H4 (cell line): Measurements from ENCODE around the gene KRT85. TPM values are rescaled to one million over a fixed set of nuclear protein-coding genes. Genes with fewer than 3 reads are reported as not detected.
"Not testable (repeated sequence)": the region's sequence is repeated elsewhere in the genome, so short reads cannot be mapped to it uniquely, and the experiment has no call there.

Source experiments
- DNase-seq: peaks from one replicate; pipeline ENCODE4 v3.0.0-alpha.2; 2015; ENCODE audit warnings: low spot score
- total RNA-seq: library from RNA; depleted of rRNA; stranded (reverse); fragments of >200 nt; shearing (Covaris generic); gene quantifications from 2 replicates; pipeline ENCODE4 v1.2.3, GENCODE V29; 2014

The KRT85 gene
- total RNA-seq, 1 experiment from 2014 or later = not detected

DNA sequence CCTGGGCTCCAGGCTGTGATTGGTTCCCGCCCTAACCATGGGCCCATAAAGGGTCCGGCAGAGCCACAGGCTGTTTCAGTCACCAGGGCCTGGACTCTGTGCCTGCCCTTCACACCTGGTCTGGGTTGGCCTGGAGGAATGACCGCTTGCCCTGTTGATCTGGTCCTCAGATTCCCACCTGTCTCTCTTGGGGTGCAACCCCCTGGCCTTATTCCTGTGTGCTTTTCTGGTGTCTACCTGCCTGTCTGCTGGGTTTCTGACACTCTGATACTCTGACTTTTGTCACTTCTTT is 43.2 kb downstream of the KRT85 start:
- no peak for DNase-seq

DNA sequence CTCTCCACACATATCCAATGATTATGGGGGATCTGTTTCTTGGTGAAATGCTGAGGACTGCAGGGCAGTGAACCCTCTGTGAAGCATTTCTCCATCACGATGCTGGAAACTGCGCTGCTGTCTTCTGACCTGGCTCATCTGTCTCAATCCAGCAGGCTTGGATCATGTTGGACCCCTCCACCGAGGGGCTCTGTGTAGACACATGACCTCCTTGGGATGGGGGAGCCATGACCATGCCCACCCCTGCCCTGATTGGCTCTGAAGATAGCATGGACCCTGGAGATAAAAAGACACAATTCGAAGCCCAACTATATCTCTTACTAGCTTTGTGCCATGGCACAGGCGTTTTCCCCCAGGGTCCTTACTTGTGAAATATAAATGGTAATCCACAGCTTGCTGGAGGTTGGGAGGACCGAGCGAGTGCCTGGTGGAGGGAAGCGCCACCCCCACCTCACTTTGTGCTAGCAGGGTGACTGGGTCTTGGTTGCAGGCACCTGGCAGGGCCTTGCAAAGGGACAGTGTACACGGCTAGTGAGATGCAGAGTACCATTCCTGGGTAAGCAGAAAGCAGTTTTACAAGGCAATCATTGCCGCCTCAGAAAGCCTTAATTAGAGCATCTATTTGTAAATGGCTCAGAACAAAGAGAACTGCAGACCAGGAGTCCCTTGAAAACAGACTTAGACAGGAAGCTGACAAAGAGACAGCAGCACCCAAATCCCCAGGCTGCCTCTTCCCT is 43.7 kb downstream of the KRT85 start:
- DNase-seq = no peak

DNA sequence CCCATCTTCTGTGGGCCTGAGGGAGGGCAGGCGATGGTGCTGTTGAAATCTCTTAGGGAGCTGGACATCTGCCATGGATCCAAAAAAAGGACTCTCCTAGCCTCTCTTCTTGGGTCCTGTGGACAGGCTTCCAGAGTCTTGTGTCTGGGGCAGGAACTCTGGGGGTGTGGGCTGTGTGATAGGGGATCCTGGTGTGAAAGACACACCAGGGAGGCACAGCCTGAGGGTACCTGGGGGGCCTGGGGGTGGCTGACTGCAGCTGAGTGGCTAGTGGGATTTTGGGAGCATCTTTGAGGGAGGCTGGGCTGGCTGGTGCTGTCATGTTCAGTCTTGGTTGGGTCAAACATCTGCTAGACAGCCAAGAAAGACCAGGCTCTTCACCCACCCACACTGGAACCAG is 44.3 kb downstream of the KRT85 start:
- no peak for DNase-seq

DNA sequence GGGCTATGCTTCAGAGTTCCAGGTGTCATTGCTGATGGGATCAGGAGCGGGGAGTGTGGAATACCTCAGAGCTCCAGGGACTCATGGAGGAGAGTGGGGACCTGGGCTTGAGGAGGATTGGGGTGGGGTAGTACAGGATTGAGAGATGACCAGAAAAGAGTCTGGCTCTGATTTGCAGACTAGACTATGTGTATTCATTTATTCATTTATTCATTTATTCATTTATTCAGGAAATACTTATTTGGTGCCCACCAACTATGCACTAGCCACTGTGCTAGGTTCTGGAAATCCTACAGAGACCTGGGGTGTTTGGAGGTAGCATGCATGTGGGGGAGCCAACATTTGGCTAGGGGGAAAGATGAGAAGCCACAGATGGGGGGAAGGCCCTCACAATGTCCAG is 45.2 kb downstream of the KRT85 start:
- no peak for DNase-seq

DNA sequence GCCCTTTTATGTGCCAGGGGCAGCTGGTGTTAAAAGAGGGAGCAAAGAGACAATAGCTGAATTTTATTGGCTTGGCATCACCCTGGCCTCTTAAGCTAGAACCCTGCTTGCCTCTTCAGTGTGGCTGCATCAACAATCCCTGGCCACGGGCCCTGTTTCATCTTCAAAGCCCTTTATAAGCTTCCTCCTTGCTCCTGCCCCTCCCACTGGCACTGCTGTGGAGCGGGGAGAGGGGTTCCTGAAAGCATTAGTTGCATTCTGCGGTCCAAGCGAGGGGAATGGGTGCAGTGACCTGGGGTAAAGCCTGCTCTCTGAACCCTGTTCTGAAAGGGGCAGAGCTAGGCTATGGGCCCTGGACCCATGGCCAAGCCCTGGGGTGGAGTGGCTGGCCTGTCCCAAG is 45.9 kb downstream of the KRT85 start:
- DNase-seq = no peak

DNA sequence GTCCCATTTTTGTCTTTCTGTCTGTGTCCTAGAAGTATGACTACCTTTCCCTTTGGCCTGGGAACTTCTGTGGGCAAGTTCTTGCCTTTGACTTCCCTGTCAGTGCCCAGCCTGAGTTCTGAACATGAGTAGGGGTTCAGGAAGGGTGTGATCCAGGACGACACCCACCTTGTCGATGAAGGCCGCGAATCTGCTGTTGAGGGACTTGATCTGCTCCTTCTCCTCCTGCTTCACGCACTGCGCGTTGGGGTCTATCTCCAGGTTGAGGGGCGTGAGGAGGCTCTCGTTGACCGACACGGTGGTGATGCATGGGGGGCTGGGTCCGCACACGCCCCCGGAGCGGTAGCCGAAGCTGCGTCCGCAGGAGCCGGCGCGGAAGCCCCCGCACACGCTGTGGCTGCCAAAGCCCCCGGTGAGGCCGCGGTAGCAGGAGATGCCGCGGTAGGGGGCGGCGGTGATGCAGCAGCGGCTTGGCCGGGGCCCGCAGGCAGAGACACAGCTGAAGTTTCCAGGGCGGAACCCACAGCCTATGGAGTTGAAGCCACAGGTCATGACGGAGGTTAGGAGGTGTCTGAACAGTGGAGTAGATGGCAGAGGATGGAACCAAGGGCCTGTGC is 46.4 kb downstream of the KRT85 start, which contains the start of gene KRT83:
KRT83 (minus strand) TSS at position 615 of the 617 bp plus-strand sequence; CDS start at position 552, 63 bp downstream.
- no peak for DNase-seq

DNA sequence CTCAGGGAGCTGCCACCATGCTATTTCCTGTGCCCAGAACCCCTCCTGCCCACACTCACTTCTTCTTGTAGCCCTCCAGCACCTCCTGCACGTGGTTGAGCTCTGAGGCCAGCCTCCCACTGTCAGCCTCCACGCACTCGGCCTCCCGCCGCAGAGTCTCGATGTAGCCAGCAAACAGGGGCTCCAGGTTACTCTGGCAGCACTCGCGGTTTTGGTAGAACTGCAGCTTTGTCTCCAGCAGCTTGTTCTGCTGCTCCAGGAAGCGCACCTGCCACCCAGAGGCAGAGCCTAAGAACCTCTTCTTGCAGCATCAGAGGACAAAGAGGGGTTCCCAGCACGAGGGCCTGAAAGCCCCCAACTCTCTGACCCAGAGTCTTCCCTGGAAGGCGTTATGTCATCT is 48.2 kb downstream of the KRT85 start:
- DNase-seq = no peak

DNA sequence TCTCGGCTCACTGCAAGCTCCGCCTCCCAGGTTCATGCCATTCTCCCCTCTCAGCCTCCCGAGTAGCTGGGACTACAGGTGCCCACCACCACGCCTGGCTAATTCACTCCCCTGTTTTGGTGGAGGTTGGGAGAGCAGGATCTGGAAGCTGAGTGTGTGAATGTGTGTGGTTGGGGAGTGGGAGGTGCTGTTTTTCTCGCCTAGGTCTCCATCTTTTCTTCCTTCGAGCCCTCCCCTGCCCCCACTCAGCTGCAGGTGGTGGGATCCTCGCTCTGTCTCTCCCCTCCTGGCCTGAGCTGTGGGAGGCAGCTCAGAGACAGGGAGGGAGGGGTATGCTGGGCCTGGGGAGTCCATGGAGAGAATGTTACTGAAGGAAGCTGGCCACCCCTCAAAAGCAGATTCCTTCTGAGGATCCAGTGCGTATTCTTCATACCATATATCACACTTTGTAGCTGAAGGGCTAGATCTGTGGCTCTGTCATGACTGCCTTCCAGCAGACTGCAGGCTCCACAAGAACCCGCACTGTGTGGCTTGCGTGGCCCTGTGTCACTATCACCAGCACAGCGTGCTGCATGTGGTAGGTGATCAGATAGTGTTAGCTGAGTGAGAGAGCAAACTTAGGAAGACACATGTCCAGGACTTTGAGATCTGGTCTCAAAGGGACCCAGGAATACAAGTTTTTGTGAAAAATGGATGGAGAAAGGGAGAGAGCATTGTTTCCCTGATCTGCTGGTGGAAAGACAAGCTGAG is 48.9 kb downstream of the KRT85 start:
- DNase-seq = no peak

DNA sequence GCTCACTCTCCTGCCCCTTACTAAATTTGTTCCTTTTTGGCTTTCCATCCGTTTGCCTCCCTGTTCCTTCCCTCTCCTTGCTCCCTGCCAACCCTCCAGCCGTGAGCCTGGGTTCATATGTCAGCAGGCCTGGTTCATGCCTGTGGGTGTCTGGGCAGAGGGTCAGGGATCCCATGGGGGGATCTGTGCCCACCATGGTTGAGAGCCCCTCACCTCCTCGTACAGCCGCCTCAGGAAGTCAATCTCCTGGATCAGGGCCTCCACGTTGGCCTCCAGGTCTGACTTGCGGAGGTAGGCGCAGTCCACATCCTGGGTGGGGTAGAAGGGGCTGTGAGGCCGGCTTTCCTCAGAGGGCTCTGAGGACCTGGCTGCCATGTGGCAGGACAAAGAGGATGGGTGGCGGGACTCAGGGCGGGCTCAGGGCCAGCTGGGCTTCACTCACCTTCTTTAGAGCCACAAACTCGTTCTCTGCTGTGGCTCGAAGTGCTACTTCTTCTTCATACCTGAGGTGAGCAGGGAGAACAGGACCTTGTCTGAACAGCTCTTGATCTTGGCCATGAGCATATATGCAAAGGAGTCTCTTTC is 49.7 kb downstream of the KRT85 start:
- DNase-seq = no peak

DNA sequence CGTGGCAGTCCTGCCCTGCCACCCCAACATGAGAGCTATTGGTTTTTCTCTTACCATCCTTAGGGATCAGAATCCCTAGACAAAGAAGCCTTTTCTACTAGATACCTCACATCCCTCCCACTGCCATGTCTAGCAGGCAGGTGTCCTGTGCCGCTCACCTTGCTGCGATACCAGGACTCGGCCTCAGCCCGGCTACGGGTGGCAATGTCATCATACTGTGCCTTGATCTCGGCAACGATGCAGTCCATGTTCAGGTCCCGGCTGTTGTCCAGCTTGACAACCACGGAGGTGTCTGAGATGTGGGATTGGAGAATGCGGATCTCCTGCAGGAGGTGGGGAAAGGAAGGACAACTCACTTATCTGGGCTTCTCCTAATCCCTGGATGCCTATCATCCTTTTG is 50.6 kb downstream of the KRT85 start:
- DNase-seq = no peak

DNA sequence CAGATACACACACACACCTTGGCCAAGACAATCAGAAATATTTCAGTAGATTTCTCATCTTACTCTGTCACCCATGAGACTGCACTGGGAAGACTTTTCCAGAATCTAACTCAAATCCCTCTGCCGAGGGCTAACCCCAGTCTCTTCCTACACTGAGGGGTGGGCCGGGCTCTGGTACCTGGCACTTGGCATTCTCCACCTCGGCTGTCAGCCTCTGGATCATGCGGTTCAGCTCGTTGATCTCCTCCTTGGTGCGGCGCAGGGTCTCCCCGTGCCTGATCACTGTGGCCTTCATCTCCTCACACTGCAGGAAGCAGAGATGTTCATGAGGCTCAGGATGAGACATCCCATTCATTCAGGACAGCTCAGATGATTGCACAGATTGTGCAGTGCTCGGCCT is 51.0 kb downstream of the KRT85 start:
- DNase-seq = no peak

DNA sequence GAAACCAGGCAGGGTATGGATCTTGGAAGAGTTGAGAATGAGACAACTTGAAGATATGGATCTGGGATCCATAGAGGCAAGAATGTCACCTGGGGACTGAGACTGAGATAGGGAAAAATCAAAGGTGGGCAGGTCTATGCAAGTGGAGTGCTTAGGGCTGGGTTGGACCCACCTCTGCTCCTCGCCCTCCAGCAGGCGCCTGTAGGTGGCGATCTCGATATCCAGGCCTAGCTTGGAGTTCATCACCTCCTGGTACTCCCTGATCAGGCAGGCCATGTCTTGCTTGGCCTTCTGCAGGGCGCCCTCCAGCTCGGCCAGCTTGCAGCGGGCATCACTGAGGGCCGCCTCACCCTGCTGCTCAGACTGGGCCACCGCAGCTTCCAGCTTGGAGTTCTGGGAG is 51.6 kb downstream of the KRT85 start:
- DNase-seq = not testable (repeated sequence)

DNA sequence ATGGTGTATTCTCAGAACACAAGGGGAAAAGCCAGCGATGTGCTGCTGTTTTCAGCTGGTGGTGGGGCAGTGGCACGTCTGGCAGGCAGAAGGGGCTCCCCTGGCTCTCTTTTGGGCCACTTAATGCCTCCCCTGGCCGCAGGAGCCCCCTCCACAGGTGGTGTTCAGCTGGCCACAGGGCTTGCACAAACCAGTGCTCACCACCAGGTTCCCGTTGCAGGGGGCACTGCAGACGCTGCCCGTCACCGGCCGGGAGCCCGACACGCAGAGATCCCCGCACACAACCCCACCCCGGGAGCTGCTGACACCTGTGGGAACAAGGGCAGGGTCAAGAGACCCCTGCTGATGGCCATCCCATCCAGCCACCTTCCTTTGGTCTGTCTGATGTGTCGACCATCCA is 52.8 kb downstream of the KRT85 start:
- DNase-seq = no peak

DNA sequence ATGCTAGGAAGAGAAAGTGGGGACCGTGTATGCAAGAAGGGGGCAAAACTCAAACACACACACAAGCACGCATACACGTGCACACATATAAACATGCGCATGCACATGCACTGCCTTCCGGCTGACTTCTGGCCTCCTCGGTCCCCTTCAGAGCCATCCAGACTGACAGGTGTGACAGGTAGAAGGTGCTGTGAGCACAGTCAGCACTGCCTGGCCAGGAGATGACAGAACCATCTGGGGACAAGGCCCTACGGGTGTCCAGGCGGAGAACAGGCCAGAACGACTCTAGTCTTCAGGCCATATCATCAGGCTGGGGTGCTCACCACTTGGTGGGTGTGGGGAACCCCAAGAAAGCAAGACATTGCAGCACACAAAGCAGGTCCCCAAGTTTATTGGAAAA is 53.4 kb downstream of the KRT85 start:
- DNase-seq = no peak

DNA sequence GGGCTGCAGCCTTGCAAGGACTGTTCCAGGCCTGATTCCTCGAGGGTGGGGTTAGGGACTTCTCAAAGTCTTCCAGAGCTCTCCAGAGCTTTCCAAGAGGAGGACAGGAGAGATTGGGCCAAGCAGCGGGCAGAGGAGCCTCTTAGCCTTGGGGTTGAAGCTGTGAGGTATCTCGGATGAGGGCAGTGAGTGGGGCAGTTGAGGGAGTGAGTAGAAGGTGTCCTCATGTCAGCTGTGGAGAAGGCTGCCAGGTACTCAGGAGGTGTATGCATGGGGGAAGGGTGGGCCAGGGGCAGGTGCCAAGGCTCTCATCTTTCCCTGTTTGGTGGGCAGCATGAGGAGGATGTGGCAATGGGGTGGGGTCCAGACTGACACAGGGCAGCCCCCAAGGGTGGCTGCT is 53.8 kb downstream of the KRT85 start:
- DNase-seq = no peak

DNA sequence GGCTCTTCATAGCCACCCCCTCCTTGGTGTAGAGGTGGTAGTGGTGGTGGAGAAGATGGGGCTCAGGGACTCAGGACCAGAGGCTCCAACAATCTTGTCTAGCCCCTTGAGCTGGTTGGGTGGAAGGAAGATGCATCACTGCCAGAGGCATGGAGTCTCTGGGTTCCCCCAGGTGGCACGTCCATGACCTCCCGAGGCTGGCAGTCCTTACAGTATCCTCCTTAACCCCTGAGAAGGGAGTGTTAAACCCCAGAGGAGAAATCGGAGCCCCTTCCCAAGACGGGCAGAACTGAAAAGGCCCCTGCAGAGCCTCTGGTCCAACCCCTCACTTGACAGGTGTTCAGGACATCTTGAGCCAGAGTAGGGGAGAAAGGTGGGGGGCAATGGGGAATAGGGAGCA is 55.2 kb downstream of the KRT85 start:
- no peak for DNase-seq

DNA sequence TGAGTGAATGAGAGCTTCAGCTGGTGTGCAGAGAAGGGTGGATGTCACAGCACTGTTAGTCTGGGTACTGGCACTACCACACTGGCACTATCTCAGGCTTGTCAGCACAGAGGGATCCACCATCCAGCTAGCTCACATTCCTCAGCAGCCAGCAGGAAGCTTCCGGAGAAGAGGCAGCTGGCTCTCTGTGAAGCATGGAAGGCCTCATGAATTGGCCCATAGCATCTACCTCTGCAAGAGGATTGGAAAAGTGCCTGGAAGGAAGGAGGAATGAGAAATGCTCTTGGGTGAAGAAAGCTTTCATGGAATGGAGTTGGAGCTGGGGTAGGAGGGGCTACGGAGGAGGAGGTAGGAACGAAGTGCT is 56.0 kb downstream of the KRT85 start:
- no peak for DNase-seq

DNA sequence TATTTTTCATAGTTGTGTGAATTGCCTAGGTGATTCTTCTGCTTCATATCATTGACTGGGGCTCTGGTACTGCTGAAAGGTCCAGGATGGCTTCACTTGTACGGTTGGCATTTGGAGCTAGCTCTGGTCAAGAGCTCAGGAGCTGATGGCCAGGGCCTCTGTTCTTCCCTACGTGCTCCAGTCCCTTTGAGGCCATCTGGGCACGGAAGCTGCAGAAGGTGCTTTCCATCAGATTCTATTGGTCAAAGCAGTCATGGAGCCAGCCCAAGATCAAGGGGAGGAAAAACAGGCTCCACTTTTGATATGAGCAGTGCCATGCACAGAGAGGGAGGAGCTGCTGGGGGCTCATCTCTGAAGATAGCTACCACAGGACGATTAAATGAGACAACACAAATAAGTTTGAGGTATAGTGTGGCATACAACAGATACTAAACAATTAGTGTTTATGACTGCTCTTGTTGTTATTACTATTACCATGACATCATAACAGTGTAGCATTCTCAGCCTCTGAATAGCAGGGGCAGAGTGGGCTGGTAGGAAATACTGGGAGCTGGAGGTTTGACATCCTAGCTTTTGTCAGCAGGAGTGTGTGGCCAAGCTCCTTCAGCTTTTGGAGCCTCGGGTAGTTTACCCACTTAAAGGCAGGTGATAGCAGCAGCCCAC is 56.5 kb downstream of the KRT85 start:
- DNase-seq = no peak
